GM23338 (cell line): ENCODE data around the gene HSPA1A. TPM values are rescaled to one million over a fixed set of nuclear protein-coding genes. Genes with fewer than 3 reads are reported as not detected.

Experiments used
- ATAC-seq: fragments of 200-7000 bp; cut with Tn5 transposase; 3 replicates; pipeline ENCODE4 v1.9.1; 2020
- DNase-seq: peaks from one replicate; pipeline ENCODE4 v3.0.0-alpha.2; 2015; ENCODE audit warnings: low spot score
- H2AFZ ChIP-seq: fragments of 200-600 bp; sonication (generic); 2 replicates; pipeline ENCODE4 v1.8.0; 2016; ENCODE audit warnings: antibody characterized with exemption, mild to moderate bottlenecking, moderate library complexity
- H3F3A ChIP-seq: fragments of 200-600 bp; sonication (generic); replicated peaks from 2 replicates; pipeline ENCODE4 v1.8.0; 2017; ENCODE audit warnings: antibody characterized with exemption, mixed run types, low read depth
- H3K27ac ChIP-seq: fragments of 200-600 bp; sonication (generic); 2 replicates; pipeline ENCODE4 v1.6.1; 2016; ENCODE audit warnings: low read depth
- H3K27me3 ChIP-seq: fragments of 200-600 bp; sonication (generic); 2 replicates; pipeline ENCODE4 v1.8.0; 2016; ENCODE audit warnings: mild to moderate bottlenecking, mixed run types, moderate library complexity; ENCODE audit not compliant: insufficient read depth
- H3K36me3 ChIP-seq: fragments of 200-600 bp; sonication (generic); 2 replicates; pipeline ENCODE4 v1.8.0; 2016; ENCODE audit warnings: mild to moderate bottlenecking; ENCODE audit not compliant: insufficient read depth
- H3K4me1 ChIP-seq: fragments of 200-600 bp; sonication (generic); 2 replicates; pipeline ENCODE4 v1.8.0; 2016; ENCODE audit warnings: mild to moderate bottlenecking, moderate library complexity; ENCODE audit not compliant: insufficient read depth
- H3K4me2 ChIP-seq: fragments of 200-600 bp; sonication (generic); 2 replicates; pipeline ENCODE4 v1.7.1; 2017; ENCODE audit warnings: mixed run types
- H3K4me3 ChIP-seq: fragments of 200-600 bp; sonication (generic); 2 replicates; pipeline ENCODE4 v1.6.1; 2016; ENCODE audit warnings: mixed run types
- H3K79me2 ChIP-seq: fragments of 200-600 bp; sonication (generic); replicated peaks from 2 replicates; pipeline ENCODE4 v1.8.0; 2017; ENCODE audit warnings: mild to moderate bottlenecking; ENCODE audit not compliant: insufficient read depth
- H3K9me2 ChIP-seq: fragments of 200-600 bp; sonication (generic); 2 replicates; pipeline ENCODE4 v1.8.0; 2017; ENCODE audit not compliant: insufficient read depth
- H4K20me1 ChIP-seq: fragments of 200-600 bp; sonication (generic); replicated peaks from 2 replicates; pipeline ENCODE4 v1.8.0; 2017; ENCODE audit warnings: mild to moderate bottlenecking; ENCODE audit not compliant: insufficient read depth
- H3K27ac Mint-ChIP-seq: 2 replicates; pipeline ENCODE4 v1.8.0; 2020; ENCODE audit warnings: inconsistent platforms, mild to moderate bottlenecking, moderate library complexity, mixed read lengths
- H3K27me3 Mint-ChIP-seq: 3 replicates; pipeline ENCODE4 v1.8.0; 2022; ENCODE audit warnings: low read depth, mild to moderate bottlenecking, moderate library complexity, mixed read lengths, inconsistent platforms; ENCODE audit not compliant: insufficient read depth, poor library complexity
- H3K36me3 Mint-ChIP-seq: 3 replicates; pipeline ENCODE4 v1.8.0; 2021; ENCODE audit warnings: low read depth, mild to moderate bottlenecking, inconsistent platforms, moderate library complexity, mixed read lengths
- H3K4me1 Mint-ChIP-seq: 3 replicates; pipeline ENCODE4 v1.8.0; 2020; ENCODE audit warnings: mild to moderate bottlenecking, inconsistent platforms, mixed read lengths
- H3K4me3 Mint-ChIP-seq: 3 replicates; pipeline ENCODE4 v1.8.0; 2021; ENCODE audit warnings: moderate library complexity, mild to moderate bottlenecking, inconsistent platforms, mixed read lengths
- H3K9me3 Mint-ChIP-seq: 3 replicates; pipeline ENCODE4 v1.8.0; 2020; ENCODE audit warnings: moderate library complexity, mild to moderate bottlenecking, inconsistent platforms, mixed read lengths
- CREB1 ChIP-seq: fragments of 250-450 bp; sonication (Bioruptor Pico); IDR thresholded peaks from 2 replicates; pipeline ENCODE4 v1.5.0; 2020; ENCODE audit warnings: low read depth, mild to moderate bottlenecking, moderate library complexity
- CTCF ChIP-seq, 2 experiments: fragments of 200-600 bp in 1 of 2; sonication (generic) in 1 of 2; conservative IDR thresholded peaks; 2 replicates each; pipeline versions ENCODE4 v1.5.1 to v1.6.1; 2016 to 2017; ENCODE audit warnings: antibody characterized with exemption in 2 of 2, low read depth in 2 of 2, mild to moderate bottlenecking in 2 of 2, moderate library complexity in 1 of 2
- ETS1 ChIP-seq: IDR thresholded peaks from 2 replicates; pipeline ENCODE4 v1.6.1; 2016; ENCODE audit warnings: antibody characterized with exemption
- EZH2phosphoT487 ChIP-seq: fragments of 200-600 bp; sonication (generic); IDR thresholded peaks from one replicate; pipeline ENCODE4 v1.8.1; 2018; ENCODE audit warnings: antibody characterized with exemption; ENCODE audit not compliant: unreplicated experiment
- JUNB ChIP-seq: IDR thresholded peaks from one replicate; pipeline ENCODE4 v1.6.1; 2016; ENCODE audit warnings: antibody characterized with exemption; ENCODE audit not compliant: unreplicated experiment
- NANOG ChIP-seq: IDR thresholded peaks from 2 replicates; pipeline ENCODE4 v1.6.1; 2016; ENCODE audit warnings: antibody characterized with exemption, borderline replicate concordance
- POLR2AphosphoS5 ChIP-seq: IDR thresholded peaks from 2 replicates; pipeline ENCODE4 v1.6.1; 2016; ENCODE audit warnings: antibody characterized with exemption, low read depth
- STAT1 ChIP-seq: IDR thresholded peaks from one replicate; pipeline ENCODE4 v1.6.1; 2016; ENCODE audit warnings: antibody characterized with exemption; ENCODE audit not compliant: unreplicated experiment
- ZNF114 ChIP-seq: fragments of 250-450 bp; sonication (Bioruptor Pico); IDR thresholded peaks from 2 replicates; pipeline ENCODE4 v1.5.0; 2020; ENCODE audit warnings: mild to moderate bottlenecking, moderate library complexity
- ZNF331 ChIP-seq: fragments of 250-450 bp; sonication (Bioruptor Pico); IDR thresholded peaks from 2 replicates; pipeline ENCODE4 v1.5.0; 2020; ENCODE audit warnings: low read depth, mild to moderate bottlenecking, moderate library complexity
- ZNF462 ChIP-seq: fragments of 250-450 bp; sonication (Bioruptor Pico); IDR thresholded peaks from 2 replicates; pipeline ENCODE4 v1.5.0; 2020; ENCODE audit warnings: mild to moderate bottlenecking, moderate library complexity
- long read RNA-seq: library from polyadenylated mRNA; unstranded; transcript quantifications from one replicate; pipeline ENCODE4 v2.0.0, GENCODE V29; 2020; ENCODE audit not compliant: unreplicated experiment
- polyA plus RNA-seq: library from polyadenylated mRNA; unstranded; fragments of >200 nt; fragmentation: Nextera tagmentation; extraction: Ambion mirVana; gene quantifications from 2 replicates; pipeline ENCODE4 v1.2.1, GENCODE V29; 2016
- total RNA-seq: library from RNA; depleted of rRNA; stranded (reverse); fragments of >200 nt; shearing (Covaris generic); gene quantifications from 2 replicates; pipeline ENCODE4 v1.2.3, GENCODE V29; 2014; rRNA removed

The HSPA1A gene
- total RNA-seq (57.1 and 58.3 TPM in 2 replicates), polyA plus RNA-seq (36.1 and 39.1 TPM in 2 replicates)
- long read RNA-seq: 0 reads

- Mint-ChIP-seq H3K4me1 (peaks cover 19% of the 10 kb centered on the region), H3K36me3 (peaks cover 9% of the 10 kb centered on the region; the same call in 2 of the 3 replicates), H3K27me3 (peaks cover 29% of the 10 kb centered on the region), H3K27ac (peak within 1 kb of the TSS; percentile 99), H3K4me3 (peak within 1 kb of the TSS; percentile 89), H3K9me3 (peaks cover 10% of the 10 kb centered on the region; the same call in 2 of the 3 replicates)
- Histone ChIP-seq H3K36me3 (no peaks in the 10 kb centered on the region), H3K27me3 (no peaks in the 10 kb centered on the region), H3F3A (peaks cover 9% of the 10 kb centered on the region; the same call in 1 of the 2 replicates), H3K4me3 (peak within 1 kb of the TSS; percentile 63), H2AFZ (peak within 1 kb of the TSS; percentile 95), H3K27ac (peak within 1 kb of the TSS; percentile 95), H3K9me2 (no peaks in the 10 kb centered on the region), H3K4me1 (peaks cover 25% of the 10 kb centered on the region), H3K79me2 (peaks cover 17% of the 10 kb centered on the region), H4K20me1 (peaks cover 9% of the 10 kb centered on the region; the same call in 1 of the 2 replicates), H3K4me2 (peak within 1 kb of the TSS; percentile 86)
- TF ChIP-seq EZH2phosphoT487 (no peak), CREB1 (0 out of 2 replicates have a peak, but pooled peaks have one; percentile 37), POLR2AphosphoS5 (peak; percentile 99), STAT1 (no peak), ZNF114 (CRISPR knock-in tag) (no peak), ETS1 (no peak)
- peak; percentile 98 for DNase-seq
- ATAC-seq: peak; percentile 90
Observed at GRCh38 chr6:31815025-31815838, at the start of gene HSPA1A, which contains the start of gene HSPA1L. Gene HSPA1A, plus strand, starts transcription at chr6:31815543. Its CDS starts 214 bp downstream, at chr6:31815757. Gene HSPA1L, minus strand, starts transcription at chr6:31815283. Its CDS starts 3,311 bp downstream, at chr6:31811972.

- H3K9me3 Mint-ChIP-seq: no peaks in the 10 kb centered on the region; the same call in 2 of the 3 replicates
- peak overlapping the region; percentile 41; the same call in 1 of the 3 replicates for H3K4me3 Mint-ChIP-seq
- peaks cover 15% of the 10 kb centered on the region for H3K27me3 Mint-ChIP-seq
- Histone ChIP-seq H3K27me3 (no peaks in the 10 kb centered on the region), H2AFZ (no peak overlapping the region; the same call in 1 of the 2 replicates), H4K20me1 (no peaks in the 10 kb centered on the region), H3F3A (0 out of 2 replicates have a peak, but pooled peaks cover 2% of the 10 kb centered on the region), H3K4me3 (peak overlapping the region; percentile 60; the same call in 1 of the 2 replicates), H3K4me1 (peaks cover 14% of the 10 kb centered on the region), H3K79me2 (no peaks in the 10 kb centered on the region), H3K9me2 (no peaks in the 10 kb centered on the region), H3K36me3 (no peaks in the 10 kb centered on the region), H3K4me2 (peak overlapping the region; percentile 86; the same call in 1 of the 2 replicates), H3K27ac (no peak overlapping the region)
- H3K36me3 Mint-ChIP-seq: peaks cover 11% of the 10 kb centered on the region
- no peak for DNase-seq
- H3K27ac Mint-ChIP-seq: no peak overlapping the region
- H3K4me1 Mint-ChIP-seq: peaks cover 24% of the 10 kb centered on the region
- ATAC-seq: no peak
- TF ChIP-seq ZNF462 (CRISPR knock-in tag) (no peak), JUNB (no peak), ZNF331 (CRISPR knock-in tag) (no peak), STAT1 (no peak), NANOG (no peak), CTCF (conservative IDR thresholded peaks at IDR 0.05; ENCODE audit: low read depth in 2 of 2) (no peak), ZNF114 (CRISPR knock-in tag) (no peak)
Observed at GRCh38 chr6:31765559-31765909, 49.8 kb upstream of the HSPA1A start.
